MM.1S (cell line): ENCODE measurements around the gene ZMYND15.

Source experiments
- DNase-seq: peaks from one replicate; pipeline ENCODE4 v3.0.0-alpha.2; 2015
- H2AFZ ChIP-seq: fragments of 300-600 bp; sonication (generic); 2 replicates; pipeline ENCODE4 v1.6.0; 2016; ENCODE audit warnings: antibody characterized with exemption, low read length
- H3F3A ChIP-seq: fragments of 300-600 bp; sonication (generic); 2 replicates; pipeline ENCODE4 v1.6.1; 2016; ENCODE audit warnings: mild to moderate bottlenecking, antibody characterized with exemption, low read length, moderate library complexity, mixed read lengths; ENCODE audit not compliant: insufficient read depth
- H3K27ac ChIP-seq: fragments of 300-600 bp; sonication (generic); 2 replicates; pipeline ENCODE4 v1.5.1; 2016; ENCODE audit warnings: mild to moderate bottlenecking, low read length
- H3K27me3 ChIP-seq: fragments of 300-600 bp; sonication (generic); replicated peaks from 2 replicates; pipeline ENCODE4 v1.6.0; 2016; ENCODE audit warnings: low read length; ENCODE audit not compliant: insufficient read depth
- H3K36me3 ChIP-seq: fragments of 300-600 bp; sonication (generic); replicated peaks from 2 replicates; pipeline ENCODE4 v1.6.1; 2016; ENCODE audit warnings: mild to moderate bottlenecking, low read length, mixed read lengths; ENCODE audit not compliant: insufficient read depth
- H3K4me1 ChIP-seq: fragments of 300-600 bp; sonication (generic); 2 replicates; pipeline ENCODE4 v1.6.1; 2016; ENCODE audit warnings: low read length, mixed read lengths
- H3K4me2 ChIP-seq: fragments of 300-600 bp; sonication (generic); 2 replicates; pipeline ENCODE4 v1.6.0; 2016; ENCODE audit warnings: low read depth, low read length
- H3K4me3 ChIP-seq: fragments of 300-600 bp; sonication (generic); 2 replicates; pipeline ENCODE4 v1.5.1; 2016; ENCODE audit warnings: low read length, mixed read lengths
- H3K79me2 ChIP-seq: fragments of 300-600 bp; sonication (generic); 2 replicates; pipeline ENCODE4 v1.6.1; 2016; ENCODE audit warnings: mixed run types, low read length, mixed read lengths
- H3K9ac ChIP-seq: fragments of 300-600 bp; sonication (generic); 2 replicates; pipeline ENCODE4 v1.6.1; 2016; ENCODE audit warnings: low read length, mixed read lengths
- H3K9me2 ChIP-seq: fragments of 300-600 bp; sonication (generic); replicated peaks from 2 replicates; pipeline ENCODE4 v1.6.1; 2016; ENCODE audit warnings: mild to moderate bottlenecking, low read length, mixed read lengths; ENCODE audit not compliant: insufficient read depth
- H3K9me3 ChIP-seq: fragments of 300-600 bp; sonication (generic); replicated peaks from 2 replicates; pipeline ENCODE4 v1.6.1; 2016; ENCODE audit warnings: mild to moderate bottlenecking, low read length, mixed read lengths; ENCODE audit not compliant: insufficient read depth
- H4K20me1 ChIP-seq: fragments of 300-600 bp; sonication (generic); 2 replicates; pipeline ENCODE4 v1.6.1; 2016; ENCODE audit warnings: mild to moderate bottlenecking, low read length, moderate library complexity, mixed read lengths; ENCODE audit not compliant: insufficient read depth
- CTCF ChIP-seq: fragments of 300-600 bp; sonication (generic); IDR thresholded peaks from 2 replicates; pipeline ENCODE4 v1.5.1; 2016; ENCODE audit warnings: antibody characterized with exemption, low read length, mixed read lengths
- EZH2 ChIP-seq: fragments of 300-600 bp; sonication (generic); optimal IDR thresholded peaks from 2 replicates; pipeline ENCODE3; 2017; ENCODE audit warnings: low read depth, mild to moderate bottlenecking, antibody characterized with exemption, low read length, mixed read lengths
- EZH2phosphoT487 ChIP-seq: fragments of 300-600 bp; sonication (generic); IDR thresholded peaks from 2 replicates; pipeline ENCODE4 v1.6.1; 2018; ENCODE audit warnings: antibody characterized with exemption, low read length

Gene ZMYND15

GRCh38 chr17:4753392-4753791 lies 13.8 kb downstream of the ZMYND15 start:
- H4K20me1 ChIP-seq: no peaks in the 10 kb centered on the region
- no peak overlapping the region for H3K27ac ChIP-seq
- H3K36me3 ChIP-seq: no peaks in the 10 kb centered on the region
- 0 out of 2 replicates have a peak, but pooled peaks cover 3% of the 10 kb centered on the region for H3F3A ChIP-seq
- H3K4me2 ChIP-seq: no peak overlapping the region
- H3K4me3 ChIP-seq: no peak overlapping the region
- H3K27me3 ChIP-seq: peaks cover 9% of the 10 kb centered on the region
- no peaks in the 10 kb centered on the region for H3K9me2 ChIP-seq
- H3K9ac ChIP-seq: no peak overlapping the region
- H3K79me2 ChIP-seq: no peaks in the 10 kb centered on the region
- H3K9me3 ChIP-seq: no peaks in the 10 kb centered on the region
- H2AFZ ChIP-seq: no peak overlapping the region
- H3K4me1 ChIP-seq: peaks cover 6% of the 10 kb centered on the region; the same call in 1 of the 2 replicates
- TF ChIP-seq EZH2: no peak
- no peak for TF ChIP-seq CTCF
- no peak for TF ChIP-seq EZH2phosphoT487
- no peak for DNase-seq

GRCh38 chr17:4759776-4760236 lies 20.2 kb downstream of the ZMYND15 start:
- H3K4me2 ChIP-seq: no peak overlapping the region
- no peaks in the 10 kb centered on the region for H3K4me1 ChIP-seq
- no peaks in the 10 kb centered on the region for H3K27me3 ChIP-seq
- no peaks in the 10 kb centered on the region for H3F3A ChIP-seq
- H3K9me3 ChIP-seq: no peaks in the 10 kb centered on the region
- no peaks in the 10 kb centered on the region for H4K20me1 ChIP-seq
- H2AFZ ChIP-seq: no peak overlapping the region
- H3K9ac ChIP-seq: no peak overlapping the region
- H3K9me2 ChIP-seq: no peaks in the 10 kb centered on the region
- H3K4me3 ChIP-seq: no peak overlapping the region
- H3K36me3 ChIP-seq: no peaks in the 10 kb centered on the region
- no peak for DNase-seq
- H3K79me2 ChIP-seq: no peaks in the 10 kb centered on the region
- TF ChIP-seq CTCF (no peak), EZH2 (no peak), EZH2phosphoT487 (no peak)
- no peak overlapping the region for H3K27ac ChIP-seq

- Histone ChIP-seq H3K4me2 (no peak overlapping the region), H3K9me3 (no peaks in the 10 kb centered on the region), H3F3A (no peaks in the 10 kb centered on the region), H3K27ac (no peak overlapping the region), H2AFZ (no peak overlapping the region), H3K4me1 (no peaks in the 10 kb centered on the region), H4K20me1 (no peaks in the 10 kb centered on the region), H3K9me2 (no peaks in the 10 kb centered on the region), H3K4me3 (no peak overlapping the region), H3K9ac (no peak overlapping the region), H3K36me3 (no peaks in the 10 kb centered on the region), H3K79me2 (no peaks in the 10 kb centered on the region), H3K27me3 (no peaks in the 10 kb centered on the region)
- no peak for DNase-seq
- TF ChIP-seq CTCF: no peak
- TF ChIP-seq EZH2: no peak
- no peak for TF ChIP-seq EZH2phosphoT487
Measured at GRCh38 chr17:4764595-4764994, 25.0 kb downstream of the ZMYND15 start.
